ENCODE data around the gene PGM5.
"Not testable (repeated sequence)": the region's sequence is repeated elsewhere in the genome, so short reads cannot be mapped to it uniquely, and the experiment has no call there.

Gene PGM5

GRCh38 chr9:68356380-68357118 is at the start of gene PGM5:
PGM5 (plus strand) TSS chr9:68356611; CDS start chr9:68357128, 517 bp downstream.
- H3K4me1 ChIP-seq, H3K36me3 ChIP-seq, H3K27ac ChIP-seq, H4K20me1 ChIP-seq, H3K9ac ChIP-seq, H3K9me3 ChIP-seq: not testable (repeated sequence)
- peak within 1 kb of the TSS; percentile 60 for H3K4me3 ChIP-seq
- peaks cover 29% of the 10 kb centered on the region for H3K27me3 ChIP-seq
- H3K4me2 ChIP-seq = peak within 1 kb of the TSS; percentile 53

GRCh38 chr9:68307127-68307526 is 49.3 kb upstream of the PGM5 start:
- not testable (repeated sequence) for H3K4me3 ChIP-seq, H3K9me3 ChIP-seq, H3K9ac ChIP-seq, H3K27ac ChIP-seq, H3K4me2 ChIP-seq, H3K4me1 ChIP-seq, H3K27me3 ChIP-seq, H3K36me3 ChIP-seq, H4K20me1 ChIP-seq

GRCh38 chr9:68307654-68308053 is 48.8 kb upstream of the PGM5 start:
- H3K27me3 ChIP-seq, H3K36me3 ChIP-seq, H3K9ac ChIP-seq, H3K4me1 ChIP-seq, H3K4me2 ChIP-seq, H3K27ac ChIP-seq, H4K20me1 ChIP-seq, H3K9me3 ChIP-seq, H3K4me3 ChIP-seq: not testable (repeated sequence)

- H3K36me3 ChIP-seq, H3K9me3 ChIP-seq, H3K9ac ChIP-seq, H3K4me3 ChIP-seq, H4K20me1 ChIP-seq, H3K4me2 ChIP-seq, H3K27ac ChIP-seq, H3K27me3 ChIP-seq, H3K4me1 ChIP-seq: not testable (repeated sequence)
These were observed 45.2 kb upstream of the PGM5 start for GRCh38 chr9:68311208-68311607.

- not testable (repeated sequence) for H3K36me3 ChIP-seq, H3K4me3 ChIP-seq, H3K27me3 ChIP-seq, H3K4me1 ChIP-seq, H3K4me2 ChIP-seq, H4K20me1 ChIP-seq, H3K9ac ChIP-seq, H3K27ac ChIP-seq, H3K9me3 ChIP-seq
These were observed 38.2 kb upstream of the PGM5 start for GRCh38 chr9:68318209-68318608.

- not testable (repeated sequence) for H3K27me3 ChIP-seq, H4K20me1 ChIP-seq, H3K27ac ChIP-seq, H3K9me3 ChIP-seq, H3K36me3 ChIP-seq, H3K4me3 ChIP-seq, H3K4me2 ChIP-seq, H3K9ac ChIP-seq, H3K4me1 ChIP-seq
These were observed 32.7 kb upstream of the PGM5 start for GRCh38 chr9:68323749-68324148.

- H3K9me3 ChIP-seq, H3K4me2 ChIP-seq, H3K4me3 ChIP-seq, H4K20me1 ChIP-seq, H3K36me3 ChIP-seq, H3K27ac ChIP-seq, H3K27me3 ChIP-seq, H3K4me1 ChIP-seq, H3K9ac ChIP-seq: not testable (repeated sequence)
These were observed 31.9 kb upstream of the PGM5 start for GRCh38 chr9:68324518-68324917.

GRCh38 chr9:68329106-68329505 is 27.3 kb upstream of the PGM5 start:
- not testable (repeated sequence) for H3K9me3 ChIP-seq, H3K4me2 ChIP-seq, H3K9ac ChIP-seq, H4K20me1 ChIP-seq, H3K4me3 ChIP-seq, H3K27ac ChIP-seq, H3K27me3 ChIP-seq, H3K4me1 ChIP-seq, H3K36me3 ChIP-seq

- H3K36me3 ChIP-seq, H3K27me3 ChIP-seq, H3K4me2 ChIP-seq, H3K4me3 ChIP-seq, H4K20me1 ChIP-seq, H3K27ac ChIP-seq, H3K9ac ChIP-seq, H3K9me3 ChIP-seq, H3K4me1 ChIP-seq: not testable (repeated sequence)
These were observed 25.8 kb upstream of the PGM5 start for GRCh38 chr9:68330531-68331173.

- H3K4me2 ChIP-seq, H3K36me3 ChIP-seq, H3K9me3 ChIP-seq, H3K27ac ChIP-seq, H3K27me3 ChIP-seq, H3K4me3 ChIP-seq, H3K4me1 ChIP-seq, H4K20me1 ChIP-seq, H3K9ac ChIP-seq: not testable (repeated sequence)
These were observed 24.3 kb upstream of the PGM5 start for GRCh38 chr9:68332122-68332521.

- not testable (repeated sequence) for H3K27ac ChIP-seq, H3K4me1 ChIP-seq, H3K9ac ChIP-seq, H3K4me2 ChIP-seq, H3K36me3 ChIP-seq, H4K20me1 ChIP-seq, H3K9me3 ChIP-seq, H3K4me3 ChIP-seq, H3K27me3 ChIP-seq
These were observed 20.5 kb upstream of the PGM5 start for GRCh38 chr9:68335935-68336334.

- not testable (repeated sequence) for H3K27me3 ChIP-seq, H3K4me3 ChIP-seq, H3K4me1 ChIP-seq, H3K9ac ChIP-seq, H3K27ac ChIP-seq, H3K9me3 ChIP-seq, H4K20me1 ChIP-seq, H3K36me3 ChIP-seq, H3K4me2 ChIP-seq
These were observed 19.6 kb upstream of the PGM5 start for GRCh38 chr9:68336639-68337339.

- not testable (repeated sequence) for H3K4me1 ChIP-seq, H3K27me3 ChIP-seq, H3K4me2 ChIP-seq, H3K9ac ChIP-seq, H3K27ac ChIP-seq, H3K36me3 ChIP-seq, H4K20me1 ChIP-seq, H3K4me3 ChIP-seq, H3K9me3 ChIP-seq
These were observed 18.4 kb upstream of the PGM5 start for GRCh38 chr9:68338000-68338399.

- H3K27ac ChIP-seq, H3K9me3 ChIP-seq, H3K27me3 ChIP-seq, H3K4me3 ChIP-seq, H3K36me3 ChIP-seq, H3K9ac ChIP-seq, H3K4me1 ChIP-seq, H4K20me1 ChIP-seq, H3K4me2 ChIP-seq: not testable (repeated sequence)
These were observed 14.0 kb upstream of the PGM5 start for GRCh38 chr9:68342265-68343025.

Data from BLaER1 (cell line).